GM23248 (cell line): ENCODE data around the gene EGFL7. TPM values are rescaled to one million over a fixed set of nuclear protein-coding genes. Genes with fewer than 3 reads are reported as not detected.

Source experiments
- DNase-seq: peaks from one replicate; pipeline ENCODE4 v3.0.0-alpha.2; 2015
- H2AFZ ChIP-seq: fragments of 200-600 bp; sonication (generic); 2 replicates; pipeline ENCODE4 v1.6.1; 2016; ENCODE audit warnings: antibody characterized with exemption
- H3F3A ChIP-seq: fragments of 200-600 bp; sonication (generic); 2 replicates; pipeline ENCODE4 v1.6.1; 2016; ENCODE audit warnings: mild to moderate bottlenecking, antibody characterized with exemption, mixed run types; ENCODE audit not compliant: insufficient read depth
- H3K27ac ChIP-seq: fragments of 200-600 bp; sonication (generic); 2 replicates; pipeline ENCODE4 v1.5.1; 2016; ENCODE audit warnings: mild to moderate bottlenecking
- H3K27me3 ChIP-seq: fragments of 200-600 bp; sonication (generic); replicated peaks from 2 replicates; pipeline ENCODE4 v1.6.1; 2016; ENCODE audit warnings: mild to moderate bottlenecking; ENCODE audit not compliant: insufficient read depth
- H3K36me3 ChIP-seq: fragments of 200-600 bp; sonication (generic); 2 replicates; pipeline ENCODE4 v1.6.1; 2016; ENCODE audit warnings: low read depth, mild to moderate bottlenecking
- H3K4me1 ChIP-seq: fragments of 200-600 bp; sonication (generic); 2 replicates; pipeline ENCODE4 v1.6.1; 2016; ENCODE audit warnings: mild to moderate bottlenecking; ENCODE audit not compliant: insufficient read depth
- H3K4me2 ChIP-seq: fragments of 200-600 bp; sonication (generic); one replicate; pipeline ENCODE4 v1.6.1; 2016; ENCODE audit warnings: mild to moderate bottlenecking; ENCODE audit not compliant: unreplicated experiment
- H3K4me3 ChIP-seq: fragments of 200-600 bp; sonication (generic); 2 replicates; pipeline ENCODE4 v1.5.1; 2016; ENCODE audit warnings: mild to moderate bottlenecking
- H3K79me2 ChIP-seq: fragments of 200-600 bp; sonication (generic); 2 replicates; pipeline ENCODE4 v1.6.1; 2016; ENCODE audit warnings: mild to moderate bottlenecking; ENCODE audit not compliant: insufficient read depth
- H3K9ac ChIP-seq: fragments of 200-600 bp; sonication (generic); 2 replicates; pipeline ENCODE4 v1.6.1; 2016; ENCODE audit warnings: mild to moderate bottlenecking
- H3K9me2 ChIP-seq: fragments of 200-600 bp; sonication (generic); 2 replicates; pipeline ENCODE4 v1.6.1; 2016; ENCODE audit warnings: mixed run types, mild to moderate bottlenecking, moderate library complexity; ENCODE audit not compliant: insufficient read depth
- H3K9me3 ChIP-seq: fragments of 200-600 bp; sonication (generic); one replicate; pipeline ENCODE4 v1.6.1; 2017; ENCODE audit warnings: low read depth
- H4K20me1 ChIP-seq: fragments of 200-600 bp; sonication (generic); 2 replicates; pipeline ENCODE4 v1.6.0; 2016; ENCODE audit not compliant: insufficient read depth
- EZH2 ChIP-seq: fragments of 200-600 bp; sonication (generic); IDR thresholded peaks from 2 replicates; pipeline ENCODE4 v1.6.1; 2018; ENCODE audit warnings: antibody characterized with exemption, mild to moderate bottlenecking; ENCODE audit not compliant: insufficient read depth, poor library complexity, severe bottlenecking
- EZH2phosphoT487 ChIP-seq: fragments of 200-600 bp; sonication (generic); IDR thresholded peaks from 2 replicates; pipeline ENCODE4 v1.6.1; 2018; ENCODE audit warnings: antibody characterized with exemption, moderate library complexity, mild to moderate bottlenecking, low read depth; ENCODE audit not compliant: insufficient read depth
- WGBS, 2 experiments: methylation state at CpG; one replicate each; pipeline ENCODE4 v1.1.6; 2015 to 2017; ENCODE audit warnings: low lambda C conversion rate in 2 of 2, low coverage in 1 of 2; ENCODE audit errors: missing lambda C conversion rate in 2 of 2; 5-methylcytosine and 5-hydroxymethylcytosine counted together
- in situ Hi-C: fragments of 300-500 bp; cut with MboI; formaldehyde crosslinking; loops from 2 replicates; pipeline ENCODE4 v1.15.0; 2020
- polyA plus RNA-seq: library from polyadenylated mRNA; unstranded; fragments of >200 nt; fragmentation: Nextera tagmentation; extraction: Ambion mirVana; gene quantifications from 2 replicates; pipeline ENCODE4 v1.2.1, GENCODE V29; 2016
- total RNA-seq: library from RNA; depleted of rRNA; stranded (reverse); fragments of >200 nt; shearing (Covaris generic); gene quantifications from 2 replicates; pipeline ENCODE4 v1.2.3, GENCODE V29; 2014

Gene EGFL7
- total and polyA plus RNA-seq, 2 experiments from 2014 or later = 13.7 to 15.3 TPM

GRCh38 chr9:136656183-136656738 is 6.5 kb upstream of the EGFL7 start:
- no peaks in the 10 kb centered on the region for H3K9me2 ChIP-seq
- H3K9me3 ChIP-seq = no peaks in the 10 kb centered on the region
- DNase-seq = no peak
- H3K4me3 ChIP-seq = no peak overlapping the region
- no peaks in the 10 kb centered on the region for H3K36me3 ChIP-seq
- no peak overlapping the region for H3K27ac ChIP-seq
- H4K20me1 ChIP-seq = no peaks in the 10 kb centered on the region
- H3F3A ChIP-seq = no peaks in the 10 kb centered on the region
- no peak overlapping the region for H3K4me2 ChIP-seq
- H3K9ac ChIP-seq = no peak overlapping the region
- TF ChIP-seq EZH2 (no peak), EZH2phosphoT487 (no peak)
- H3K79me2 ChIP-seq = no peaks in the 10 kb centered on the region
- peak overlapping the region; percentile 85 for H2AFZ ChIP-seq
- 55 to 57% methylated on average over 11 of the region's 11 CpGs for WGBS, 2 experiments
- in situ Hi-C loops = no loop called here
- no peaks in the 10 kb centered on the region for H3K4me1 ChIP-seq
- H3K27me3 ChIP-seq = peaks cover 16% of the 10 kb centered on the region

- peaks cover 16% of the 10 kb centered on the region for H3K27me3 ChIP-seq
- H3K4me3 ChIP-seq = no peak overlapping the region
- no peaks in the 10 kb centered on the region for H3F3A ChIP-seq
- H3K79me2 ChIP-seq = no peaks in the 10 kb centered on the region
- no peak overlapping the region for H3K9ac ChIP-seq
- in situ Hi-C loops = no loop called here
- H3K36me3 ChIP-seq = no peaks in the 10 kb centered on the region
- no peak overlapping the region for H2AFZ ChIP-seq
- 54 to 55% methylated on average over 35 to 37 of the region's 37 CpGs for WGBS, 2 experiments
- H3K4me2 ChIP-seq = no peak overlapping the region
- TF ChIP-seq EZH2 = no peak
- TF ChIP-seq EZH2phosphoT487 = no peak
- no peak overlapping the region for H3K27ac ChIP-seq
- H3K9me3 ChIP-seq = no peaks in the 10 kb centered on the region
- H3K4me1 ChIP-seq = no peaks in the 10 kb centered on the region
- no peaks in the 10 kb centered on the region for H4K20me1 ChIP-seq
- DNase-seq = no peak
- no peaks in the 10 kb centered on the region for H3K9me2 ChIP-seq
Measured at GRCh38 chr9:136656795-136657611, 5.7 kb upstream of the EGFL7 start.

GRCh38 chr9:136657974-136658848 is 4.5 kb upstream of the EGFL7 start:
- Histone ChIP-seq H3K9ac (no peak overlapping the region), H3K27me3 (peaks cover 16% of the 10 kb centered on the region), H3K9me3 (no peaks in the 10 kb centered on the region), H3K36me3 (no peaks in the 10 kb centered on the region), H3F3A (no peaks in the 10 kb centered on the region), H3K4me3 (no peak overlapping the region), H3K4me1 (no peaks in the 10 kb centered on the region), H3K4me2 (no peak overlapping the region), H3K9me2 (no peaks in the 10 kb centered on the region), H4K20me1 (no peaks in the 10 kb centered on the region), H3K79me2 (no peaks in the 10 kb centered on the region), H3K27ac (no peak overlapping the region), H2AFZ (no peak overlapping the region)
- 63 to 79% methylated on average over 29 to 31 of the region's 31 CpGs for WGBS, 2 experiments
- TF ChIP-seq EZH2 (no peak), EZH2phosphoT487 (no peak)
- no peak for DNase-seq
- in situ Hi-C loops = no loop called here

- H3K36me3 ChIP-seq = no peaks in the 10 kb centered on the region
- H3K9ac ChIP-seq = no peak overlapping the region
- H3K4me3 ChIP-seq = no peak overlapping the region
- no peaks in the 10 kb centered on the region for H4K20me1 ChIP-seq
- no peak for DNase-seq
- peaks cover 16% of the 10 kb centered on the region for H3K27me3 ChIP-seq
- WGBS, 2 experiments = 33 to 38% methylated on average over 24 to 29 of the region's 37 CpGs
- in situ Hi-C loops = no loop called here
- H3K79me2 ChIP-seq = no peaks in the 10 kb centered on the region
- H3K9me3 ChIP-seq = no peaks in the 10 kb centered on the region
- TF ChIP-seq EZH2 (no peak), EZH2phosphoT487 (no peak)
- no peaks in the 10 kb centered on the region for H3F3A ChIP-seq
- H3K27ac ChIP-seq = no peak overlapping the region
- H3K4me1 ChIP-seq = no peaks in the 10 kb centered on the region
- H3K4me2 ChIP-seq = no peak overlapping the region
- H2AFZ ChIP-seq = no peak overlapping the region
- H3K9me2 ChIP-seq = no peaks in the 10 kb centered on the region
Measured at GRCh38 chr9:136658849-136659535, 3.7 kb upstream of the EGFL7 start.
